ENCODE measurements around the gene JAZF1. TPM values are rescaled to one million over a fixed set of nuclear protein-coding genes. Genes with fewer than 3 reads are reported as not detected.
A peak's percentile ranks its signal among the peaks of the same experiment; 100 is the strongest.

Gene JAZF1
- total RNA-seq, 2 donors from 2014 or later: 4.0 to 4.9 TPM

DNA sequence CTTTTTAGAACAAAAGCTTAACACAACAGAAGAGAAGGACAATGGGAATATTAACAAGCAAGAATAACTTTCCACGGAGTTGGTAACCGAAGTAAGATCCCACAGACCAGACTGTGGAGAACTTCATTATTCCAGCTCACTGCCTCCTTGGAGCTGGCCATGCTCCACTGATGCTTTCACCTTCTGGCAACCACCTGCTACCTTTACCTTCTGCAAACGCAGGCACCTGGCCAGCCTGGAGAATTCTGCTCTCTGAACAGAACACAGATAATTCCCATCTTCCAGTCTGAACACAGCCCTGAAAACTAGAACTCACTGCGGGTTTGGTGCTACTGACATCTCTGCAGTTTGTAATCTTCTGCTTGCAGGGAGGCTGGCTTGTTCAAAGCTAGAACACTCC is 66.5 kb downstream of the JAZF1 start:
- Histone ChIP-seq H3K36me3 (replicated peaks in 1 of 2; ENCODE audit: insufficient read depth in 1 of 2, low read depth in 2 of 2) (no peaks in the 10 kb centered on the region), H3K9me3 (no peaks in the 10 kb centered on the region), H3K4me1 (no peaks in the 10 kb centered on the region), H3K27ac (no peak overlapping the region), H3K27me3 (no peaks in the 10 kb centered on the region), H3K4me3 (no peak overlapping the region)
- DNase-seq: peak in 3 of 4 donors; percentile 25 to 54 (median 29)
- WGBS, 2 donors: 62 to 71% methylated on average over 4 of the region's 4 CpGs
- intact Hi-C loops (cut with DNase I): no loop called here
- no peak for ATAC-seq
- no peak for TF ChIP-seq POLR2A (IDR thresholded peaks at IDR 0.05)
- no peak for TF ChIP-seq CTCF (IDR thresholded peaks at IDR 0.05)

- Histone ChIP-seq H3K27me3 (no peaks in the 10 kb centered on the region), H3K27ac (no peak overlapping the region), H3K4me3 (no peak overlapping the region), H3K9me3 (no peaks in the 10 kb centered on the region), H3K4me1 (peaks cover 4% of the 10 kb centered on the region), H3K36me3 (replicated peaks in 1 of 2; ENCODE audit: insufficient read depth in 1 of 2, low read depth in 2 of 2) (no peaks in the 10 kb centered on the region)
- intact Hi-C loops (cut with DNase I): no loop called here
- TF ChIP-seq POLR2A (IDR thresholded peaks at IDR 0.05) (no peak), CTCF (IDR thresholded peaks at IDR 0.05) (no peak)
- no peak for ATAC-seq
- peak; percentile 14 to 38 (median 16) for DNase-seq
- WGBS, 2 donors: 83 to 87% methylated on average over 14 of the region's 14 CpGs
These were observed 67.6 kb downstream of the JAZF1 start for GRCh38 chr7:28112883-28113540.

GRCh38 chr7:28112467-28112866 is 68.1 kb downstream of the JAZF1 start:
- Histone ChIP-seq H3K36me3 (replicated peaks in 1 of 2; ENCODE audit: insufficient read depth in 1 of 2, low read depth in 2 of 2) (no peaks in the 10 kb centered on the region), H3K4me3 (no peak overlapping the region), H3K4me1 (peaks cover 6% of the 10 kb centered on the region), H3K27ac (no peak overlapping the region), H3K9me3 (no peaks in the 10 kb centered on the region), H3K27me3 (no peaks in the 10 kb centered on the region)
- DNase-seq (no peak), ATAC-seq (no peak)
- no peak for TF ChIP-seq POLR2A (IDR thresholded peaks at IDR 0.05)
- no peak for TF ChIP-seq CTCF (IDR thresholded peaks at IDR 0.05)
- intact Hi-C loops (cut with DNase I): no loop called here
- WGBS, 2 donors: 73 to 80% methylated on average over 3 of the region's 3 CpGs

DNA sequence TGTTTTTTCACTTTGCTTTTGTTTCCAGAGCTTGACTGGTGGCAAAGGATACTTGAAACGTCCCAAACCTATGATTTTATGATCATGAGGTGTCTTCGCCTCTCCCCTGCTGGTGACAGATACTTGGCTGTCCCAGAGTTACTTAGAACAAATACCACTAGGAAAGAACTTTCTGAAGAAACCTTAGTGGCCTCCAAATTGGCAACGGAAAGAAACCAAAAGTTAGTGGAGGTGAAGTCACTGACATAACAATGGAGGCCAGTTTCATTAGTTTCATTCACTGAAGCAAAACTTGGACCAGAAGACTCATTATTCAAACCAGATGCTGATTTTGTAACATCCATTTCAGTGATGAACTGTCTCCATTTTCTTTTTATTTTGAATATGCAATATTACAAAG is 68.6 kb downstream of the JAZF1 start:
- 84 to 86% methylated on average over 3 of the region's 3 CpGs for WGBS, 2 donors
- TF ChIP-seq POLR2A (IDR thresholded peaks at IDR 0.05) (no peak), CTCF (IDR thresholded peaks at IDR 0.05) (no peak)
- no peak for DNase-seq
- no peaks in the 10 kb centered on the region for H3K27me3 ChIP-seq
- peaks cover 6% of the 10 kb centered on the region for H3K4me1 ChIP-seq
- no peak overlapping the region for H3K27ac ChIP-seq
- ATAC-seq: no peak
- H3K36me3 ChIP-seq (replicated peaks in 1 of 2; ENCODE audit: insufficient read depth in 1 of 2, low read depth in 2 of 2): no peaks in the 10 kb centered on the region
- intact Hi-C loops (cut with DNase I): no loop called here
- no peaks in the 10 kb centered on the region for H3K9me3 ChIP-seq
- no peak overlapping the region for H3K4me3 ChIP-seq

GRCh38 chr7:28110427-28111012 is 70.1 kb downstream of the JAZF1 start:
- no peak for ATAC-seq
- intact Hi-C loops (cut with DNase I): no loop called here
- 91 to 96% methylated on average over 4 of the region's 4 CpGs for WGBS, 2 donors
- H3K27me3 ChIP-seq: no peaks in the 10 kb centered on the region
- DNase-seq: no peak
- H3K4me3 ChIP-seq: no peak overlapping the region
- H3K4me1 ChIP-seq: peaks cover 9% of the 10 kb centered on the region
- no peak overlapping the region for H3K27ac ChIP-seq
- H3K9me3 ChIP-seq: no peaks in the 10 kb centered on the region
- TF ChIP-seq CTCF (IDR thresholded peaks at IDR 0.05): no peak
- no peak for TF ChIP-seq POLR2A (IDR thresholded peaks at IDR 0.05)
- no peaks in the 10 kb centered on the region for H3K36me3 ChIP-seq (replicated peaks in 1 of 2; ENCODE audit: insufficient read depth in 1 of 2, low read depth in 2 of 2)
